K562 (cell line): Measurements from ENCODE around the gene LYSMD1. TPM values are rescaled to one million over a fixed set of nuclear protein-coding genes. Genes with fewer than 3 reads are reported as not detected.

Experiments used
- CHD7 ChIP-seq: fragments of 200-600 bp; sonication (generic); IDR thresholded peaks from one replicate; pipeline ENCODE4 v1.6.1; 2012; ENCODE audit warnings: mild to moderate bottlenecking, low read depth, low read length, inconsistent platforms
- GMEB1 ChIP-seq: fragments of 250-450 bp; sonication (Bioruptor Pico); IDR thresholded peaks from 2 replicates; pipeline ENCODE4 v1.4.0; 2020; ENCODE audit warnings: mild to moderate bottlenecking
- IRF1 ChIP-seq: sonication (generic); formaldehyde crosslinking; IDR thresholded peaks from 2 replicates; pipeline ENCODE4 v1.8.0; 2022; ENCODE audit warnings: missing genetic modification reagents, mild to moderate bottlenecking, borderline replicate concordance
- LEF1 ChIP-seq: fragments of 450-650 bp; IDR thresholded peaks from 2 replicates; pipeline ENCODE4 v1.6.1; 2016; ENCODE audit warnings: mild to moderate bottlenecking
- MEF2D ChIP-seq: conservative IDR thresholded peaks from 2 replicates; pipeline ENCODE4 v1.6.1; 2016; ENCODE audit warnings: low read depth, missing genetic modification characterization, missing compliant biosample characterization
- RFX7 ChIP-seq: fragments of 250-450 bp; sonication (Bioruptor Pico); IDR thresholded peaks from 2 replicates; pipeline ENCODE4 v1.5.1; 2021; ENCODE audit warnings: mild to moderate bottlenecking
- SFPQ ChIP-seq: fragments of 200-400 bp; formaldehyde crosslinking; IDR thresholded peaks from 2 replicates; pipeline ENCODE4 v1.6.1; 2017; ENCODE audit warnings: mild to moderate bottlenecking, low read depth, low read length, moderate library complexity
- SMARCA5 ChIP-seq: fragments of 450-650 bp; IDR thresholded peaks from 2 replicates; pipeline ENCODE4 v1.6.1; 2016
- TFAM ChIP-seq: fragments of 250-450 bp; sonication (Bioruptor Pico); conservative IDR thresholded peaks from 2 replicates; pipeline ENCODE4 v1.5.0; 2021; ENCODE audit warnings: mild to moderate bottlenecking, moderate library complexity
- ZBED1 ChIP-seq: IDR thresholded peaks from 2 replicates; pipeline ENCODE4 v1.6.1; 2014
- ZNF324 ChIP-seq: fragments of 250-450 bp; sonication (Bioruptor Pico); IDR thresholded peaks from 2 replicates; pipeline ENCODE4 v1.4.0; 2020; ENCODE audit warnings: mild to moderate bottlenecking
- ZNF561 ChIP-seq: fragments of 450-650 bp; formaldehyde crosslinking; conservative IDR thresholded peaks from 2 replicates; pipeline ENCODE4 v1.4.0; 2020; ENCODE audit warnings: mild to moderate bottlenecking, moderate library complexity
- polyA plus RNA-seq, 8 experiments: library from polyadenylated mRNA; depleted of rRNA in 4 of 8; stranded (reverse) in 5 of 8; unstranded in 3 of 8; fragments of >200 nt; fragmentation: Nextera tagmentation in 2 of 8; fragmentation: Illumina TruSeq in 1 of 8; extraction: Ambion mirVana in 2 of 8; extraction: Trizol in 1 of 8; gene quantifications; 2 replicates each; pipeline versions ENCODE4 v1.2.1 to v1.2.3, GENCODE V29; 2011 to 2014; ENCODE audit warnings: inconsistent platforms in 1 of 8, missing spikeins in 1 of 8
- total RNA-seq, 7 experiments: library from RNA; depleted of rRNA in 6 of 7; stranded (reverse); fragments of >200 nt in 6 of 7; fragmentation: Illumina TruSeq in 2 of 7; extraction: Trizol in 2 of 7; gene quantifications; 2 replicates each; pipeline versions ENCODE4 v1.2.1 to v1.2.3, GENCODE V29; 2011 to 2021; ENCODE audit warnings: low replicate concordance in 1 of 7

Gene LYSMD1
- total and polyA plus RNA-seq, 9 of the 15 experiments (the other 6 are each of a cell fraction or from before 2014, with no cell fraction given) = 2.2 to 9.4 (median 6.0) TPM

GRCh38 chr1:151189637-151190445 lies 24.1 kb upstream of the LYSMD1 start, which contains the start of gene VPS72 (continued):
- TF ChIP-seq CHD7 = no peak
- no peak for TF ChIP-seq MEF2D (tag)
- TF ChIP-seq ZNF324 (CRISPR knock-in tag) = no peak
- TF ChIP-seq IRF1 (CRISPR knock-in tag) = no peak
- TF ChIP-seq GMEB1 (CRISPR knock-in tag) = peak; percentile 77
- TF ChIP-seq RFX7 (CRISPR knock-in tag) = no peak
- TF ChIP-seq ZNF561 (CRISPR knock-in tag) = no peak
- no peak for TF ChIP-seq TFAM (CRISPR knock-in tag)
- TF ChIP-seq SMARCA5 = no peak
- no peak for TF ChIP-seq LEF1
- TF ChIP-seq SFPQ = no peak
- TF ChIP-seq ZBED1 = no peak; the same call in 1 of the 2 replicates
